Gastroesophageal sphincter (tissue), 4 donors: ENCODE results near the gene TTC9C. TPM values are rescaled to one million over a fixed set of nuclear protein-coding genes. Genes with fewer than 3 reads are reported as not detected.
"Not testable (repeated sequence)": the region's sequence is repeated elsewhere in the genome, so short reads cannot be mapped to it uniquely, and the experiment has no call there.

ENCODE experiments used
- ATAC-seq: fragments of 150-250 bp; one replicate; pipeline ENCODE4 v1.9.1; 2016; ENCODE audit warnings: mild to moderate bottlenecking, moderate library complexity
- H3K27ac ChIP-seq, 4 donors: fragments of 200-600 bp; sonication (generic) in 3 of 4; 1 replicate in 3 of 4; 2 replicates in 1 of 4; pipeline ENCODE4 v1.5.1; 2016 to 2019
- H3K27me3 ChIP-seq: fragments of 200-600 bp; sonication (generic); one replicate; pipeline ENCODE4 v1.5.1; 2019
- H3K36me3 ChIP-seq, 2 donors: fragments of 200-600 bp; sonication (generic); one replicate each; pipeline ENCODE4 v1.5.1; 2019; ENCODE audit warnings: control low read depth in 1 of 2
- H3K4me1 ChIP-seq, 3 donors: fragments of 200-600 bp; sonication (generic); 1 replicate in 2 of 3; 2 replicates in 1 of 3; pipeline ENCODE4 v1.5.1; 2016 to 2019; ENCODE audit warnings: control low read depth in 2 of 3
- H3K4me3 ChIP-seq, 2 donors: fragments of 200-600 bp; sonication (generic); one replicate each; pipeline ENCODE4 v1.5.1; 2019; ENCODE audit warnings: mild to moderate bottlenecking in 1 of 2, moderate library complexity in 1 of 2
- H3K9me3 ChIP-seq, 3 donors: fragments of 200-600 bp; sonication (generic); one replicate each; pipeline ENCODE4 v1.5.1; 2017 to 2019; ENCODE audit warnings: control low read depth in 2 of 3
- CTCF ChIP-seq, 4 experiments: fragments of 200-600 bp in 2 of 4; fragments of 450-650 bp in 2 of 4; sonication (generic) in 1 of 4; IDR thresholded peaks; one replicate each; pipeline ENCODE4 v1.5.1; 2017 to 2019; ENCODE audit warnings: antibody characterized with exemption in 4 of 4, mild to moderate bottlenecking in 2 of 4, moderate library complexity in 2 of 4
- EP300 ChIP-seq: sonication (generic); formaldehyde crosslinking; IDR thresholded peaks from one replicate; pipeline ENCODE4 v1.6.1; 2017; ENCODE audit warnings: antibody characterized with exemption, mild to moderate bottlenecking
- POLR2A ChIP-seq, 2 donors: fragments of 450-650 bp; IDR thresholded peaks; one replicate each; pipeline ENCODE4 v1.6.1; 2017; ENCODE audit warnings: antibody characterized with exemption in 2 of 2, mild to moderate bottlenecking in 2 of 2, moderate library complexity in 1 of 2
- POLR2AphosphoS5 ChIP-seq: sonication (generic); formaldehyde crosslinking; IDR thresholded peaks from one replicate; pipeline ENCODE4 v1.6.1; 2017; ENCODE audit warnings: antibody characterized with exemption
- WGBS, 2 donors: methylation state at CpG; one replicate each; pipeline ENCODE4 v1.1.5; 2018; ENCODE audit warnings: low coverage in 1 of 2; 5-methylcytosine and 5-hydroxymethylcytosine counted together
- total RNA-seq, 4 donors: library from RNA; depleted of rRNA; stranded (reverse); fragments of >200 nt; gene quantifications; one replicate each; pipeline ENCODE4 v1.1.0, GENCODE V29; 2016

Gene TTC9C
- total RNA-seq, 4 donors from 2014 or later, result 12.5 to 20.5 (median 19.8) TPM

DNA sequence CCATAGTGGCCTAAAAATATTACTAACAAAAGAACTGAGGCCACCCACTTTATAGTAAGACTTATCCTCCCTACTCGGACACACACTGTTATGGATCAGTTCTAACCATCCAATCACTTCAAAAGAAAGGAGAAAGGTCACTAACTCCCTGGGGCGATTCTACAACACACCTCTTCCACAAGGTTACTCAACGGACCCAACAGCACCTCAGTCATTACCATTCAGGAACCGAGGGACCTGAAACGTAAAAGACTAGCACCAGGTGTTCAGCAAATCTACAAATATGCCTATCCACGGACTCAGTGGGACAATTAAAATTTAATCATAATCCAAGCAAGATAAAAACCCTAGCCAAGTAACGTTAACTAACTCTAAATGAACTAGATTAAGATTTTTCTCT is 2.6 kb upstream of the TTC9C start:
- no peaks in the 10 kb centered on the region for H3K9me3 ChIP-seq
- peaks cover 14 to 38% of the 10 kb centered on the region in 2 donors for H3K36me3 ChIP-seq
- no peaks in the 10 kb centered on the region for H3K27me3 ChIP-seq
- ATAC-seq, result no peak
- peak overlapping the region; percentile 77 to 98 for H3K4me3 ChIP-seq
- peak overlapping the region; percentile 11 to 98 (median 96) for H3K27ac ChIP-seq
- TF ChIP-seq POLR2AphosphoS5 (no peak), EP300 (no peak), CTCF (IDR thresholded peaks at IDR 0.05) (no peak), POLR2A (IDR thresholded peaks at IDR 0.05) (no peak)
- WGBS, 2 donors, result 0% methylated on average over 6 to 7 of the region's 7 CpGs
- peaks cover 0 to 63% (median 19%) of the 10 kb centered on the region in 3 donors for H3K4me1 ChIP-seq

DNA sequence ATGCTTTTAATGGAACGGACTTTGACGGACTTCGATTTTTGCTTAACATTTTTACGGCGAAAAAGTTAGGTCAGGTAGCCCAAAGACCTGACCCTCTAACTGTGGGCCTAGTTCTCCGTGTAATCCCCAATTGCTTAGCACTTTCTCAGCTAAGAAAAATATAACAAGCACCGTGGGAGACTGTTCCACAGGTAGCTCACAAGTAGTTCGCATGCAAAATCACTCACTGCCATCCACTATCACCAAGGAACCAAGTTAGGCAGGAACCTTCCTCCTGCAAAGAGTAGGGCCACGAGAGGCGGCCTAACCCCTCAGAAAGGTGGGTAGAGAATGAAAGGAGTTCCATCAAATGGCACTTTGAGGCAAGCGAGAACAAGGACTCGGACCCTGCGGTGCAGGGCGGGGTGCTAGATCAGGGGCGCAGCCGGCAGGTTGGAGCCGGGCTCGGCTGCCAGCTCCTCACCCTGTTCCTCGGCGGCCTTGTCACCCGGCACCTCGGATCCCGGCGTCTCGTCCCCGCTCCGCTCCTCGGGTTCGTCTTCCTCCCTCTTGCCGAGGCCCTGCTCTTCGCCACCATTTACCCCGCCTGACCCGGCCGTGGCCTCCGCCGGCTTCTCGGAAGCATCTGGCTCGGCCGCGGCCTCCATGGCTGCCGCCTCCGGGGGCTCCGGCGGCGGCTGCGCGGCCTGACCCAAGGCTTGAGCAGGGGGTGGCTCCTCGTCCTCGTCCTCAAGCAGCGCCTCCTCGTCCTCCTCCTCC is 2.0 kb upstream of the TTC9C start:
- 2 to 3% methylated on average over 9 to 24 of the region's 51 CpGs for WGBS, 2 donors
- ATAC-seq, result no peak
- H3K27ac ChIP-seq, result peak overlapping the region; percentile 64 to 98 (median 96)
- H3K36me3 ChIP-seq, result peaks cover 10 to 38% of the 10 kb centered on the region in 2 donors
- H3K9me3 ChIP-seq, result no peaks in the 10 kb centered on the region
- H3K4me1 ChIP-seq, result peaks cover 0 to 70% (median 19%) of the 10 kb centered on the region in 3 donors
- no peak for TF ChIP-seq POLR2AphosphoS5
- TF ChIP-seq POLR2A (IDR thresholded peaks at IDR 0.05), result no peak
- TF ChIP-seq EP300, result no peak
- TF ChIP-seq CTCF (IDR thresholded peaks at IDR 0.05), result no peak
- peak overlapping the region; percentile 77 to 98 for H3K4me3 ChIP-seq
- no peaks in the 10 kb centered on the region for H3K27me3 ChIP-seq

DNA sequence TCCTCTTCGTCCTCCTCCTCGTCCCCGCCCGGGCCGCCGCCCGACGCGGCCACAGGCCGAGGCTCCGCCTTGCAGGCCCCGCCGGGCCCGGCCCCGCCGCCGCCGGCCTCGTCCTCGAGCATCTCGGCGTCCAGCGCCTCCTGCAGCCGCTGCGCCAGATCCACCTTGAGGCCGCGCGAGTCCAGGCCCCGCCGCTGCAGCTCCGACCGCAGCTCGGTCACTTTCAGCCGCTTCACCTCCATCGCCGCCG is 1.4 kb upstream of the TTC9C start:
- H3K9me3 ChIP-seq, result no peaks in the 10 kb centered on the region
- peaks cover 0 to 73% (median 19%) of the 10 kb centered on the region in 3 donors for H3K4me1 ChIP-seq
- H3K27ac ChIP-seq, result peak overlapping the region; percentile 64 to 98 (median 96)
- peaks cover 5 to 34% of the 10 kb centered on the region in 2 donors for H3K36me3 ChIP-seq
- H3K27me3 ChIP-seq, result no peaks in the 10 kb centered on the region
- no peak for TF ChIP-seq POLR2AphosphoS5
- TF ChIP-seq POLR2A (IDR thresholded peaks at IDR 0.05), result no peak
- TF ChIP-seq EP300, result no peak
- peak in 1 of 4 experiments; percentile 2 for TF ChIP-seq CTCF (IDR thresholded peaks at IDR 0.05)
- ATAC-seq, result peak; percentile 2
- H3K4me3 ChIP-seq, result peak overlapping the region; percentile 77 to 98
- WGBS, 2 donors, result 0% methylated on average over 9 of the region's 37 CpGs; no CpG with 5 or more reads in 1 of the 2 donors

GRCh38 chr11:62727165-62727871 is 968 bp upstream of the TTC9C start, which contains the start of gene HNRNPUL2:
HNRNPUL2 (minus strand) TSS chr11:62727457; CDS start chr11:62727156, 301 bp downstream.
- H3K27me3 ChIP-seq, result no peaks in the 10 kb centered on the region
- H3K36me3 ChIP-seq, result peaks cover 4 to 34% of the 10 kb centered on the region in 2 donors
- TF ChIP-seq CTCF (IDR thresholded peaks at IDR 0.05) (peak in 1 of 4 experiments; percentile 3), POLR2AphosphoS5 (peak; percentile 91), EP300 (no peak), POLR2A (IDR thresholded peaks at IDR 0.05) (peak; percentile 92 to 96)
- H3K27ac ChIP-seq, result peak within 1 kb of the TSS; percentile 64 to 98 (median 96)
- H3K9me3 ChIP-seq, result no peaks in the 10 kb centered on the region
- peaks cover 0 to 73% (median 19%) of the 10 kb centered on the region in 3 donors for H3K4me1 ChIP-seq
- peak within 1 kb of the TSS; percentile 77 to 98 for H3K4me3 ChIP-seq
- WGBS, 2 donors, result 0% methylated on average over 10 to 11 of the region's 72 CpGs
- peak; percentile 94 for ATAC-seq

DNA sequence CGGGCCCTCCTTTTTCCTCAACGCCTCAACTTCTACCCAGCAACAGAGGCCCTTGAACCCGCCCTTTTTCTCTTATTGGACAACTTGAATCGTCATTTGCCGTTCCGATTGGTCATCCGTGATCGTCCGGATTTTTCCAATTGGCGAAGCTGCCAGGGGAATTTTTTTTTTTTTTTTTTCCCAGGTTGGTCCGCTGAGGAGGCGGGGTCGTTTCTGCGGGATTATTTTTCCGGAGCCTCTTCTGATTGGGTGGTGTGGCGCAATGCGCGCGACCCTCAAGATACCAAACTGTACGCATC is 465 bp upstream of the TTC9C start:
- 0 to 1% methylated on average over 19 to 20 of the region's 20 CpGs for WGBS, 2 donors
- peak overlapping the region; percentile 64 to 98 (median 96) for H3K27ac ChIP-seq
- H3K36me3 ChIP-seq, result peaks cover 4 to 32% of the 10 kb centered on the region in 2 donors
- TF ChIP-seq CTCF (IDR thresholded peaks at IDR 0.05) (no peak), EP300 (no peak)
- no peaks in the 10 kb centered on the region for H3K9me3 ChIP-seq
- no peaks in the 10 kb centered on the region for H3K27me3 ChIP-seq
- peak overlapping the region; percentile 77 to 98 for H3K4me3 ChIP-seq
- H3K4me1 ChIP-seq, result peaks cover 0 to 74% (median 19%) of the 10 kb centered on the region in 3 donors
- ATAC-seq, result peak; percentile 84

GRCh38 chr11:62730076-62730475 is 1.8 kb downstream of the TTC9C start:
- not testable (repeated sequence) for ATAC-seq, H3K9me3 ChIP-seq, H3K27me3 ChIP-seq
- H3K27ac ChIP-seq, result peak overlapping the region in 2 of 4 donors; percentile 96
- peaks cover 0 to 55% (median 7%) of the 10 kb centered on the region in 3 donors for H3K4me1 ChIP-seq
- 74 to 77% methylated on average over 3 to 11 of the region's 14 CpGs for WGBS, 2 donors
- peaks cover 0 to 41% of the 10 kb centered on the region in 2 donors for H3K36me3 ChIP-seq
- H3K4me3 ChIP-seq, result peak overlapping the region in 1 of 2 donors; percentile 98
